ENCODE results near the gene LOXL1.
"Not testable (repeated sequence)": the region's sequence is repeated elsewhere in the genome, so short reads cannot be mapped to it uniquely, and the experiment has no call there.

Gene LOXL1

GRCh38 chr15:73930790-73931281 is 4.6 kb downstream of the LOXL1 start:
- Mint-ChIP-seq H3K27me3 (no peaks in the 10 kb centered on the region), H3K36me3 (ENCODE audit: insufficient read depth) (no peaks in the 10 kb centered on the region), H3K4me3 (no peak overlapping the region), H3K4me1 (peaks cover 14% of the 10 kb centered on the region), H3K9me3 (no peaks in the 10 kb centered on the region), H3K27ac (ENCODE audit: low read depth) (no peak overlapping the region)
- no peak for DNase-seq (ENCODE audit: low spot score in 2 of 2)
- ATAC-seq (replicated peaks; ENCODE audit: extremely low read depth, poor library complexity, severe bottlenecking): no peak

GRCh38 chr15:73931441-73931840 is 5.2 kb downstream of the LOXL1 start:
- DNase-seq (ENCODE audit: low spot score in 2 of 2): no peak

GRCh38 chr15:73932381-73933191 is 6.3 kb downstream of the LOXL1 start:
- H3K36me3 Mint-ChIP-seq (ENCODE audit: insufficient read depth): no peaks in the 10 kb centered on the region
- peaks cover 12% of the 10 kb centered on the region for H3K4me1 Mint-ChIP-seq
- H3K27me3 Mint-ChIP-seq: no peaks in the 10 kb centered on the region
- DNase-seq (ENCODE audit: low spot score in 2 of 2) (no peak), ATAC-seq (replicated peaks; ENCODE audit: extremely low read depth, poor library complexity, severe bottlenecking) (no peak)
- H3K9me3 Mint-ChIP-seq: no peaks in the 10 kb centered on the region
- H3K4me3 Mint-ChIP-seq: no peak overlapping the region
- H3K27ac Mint-ChIP-seq (ENCODE audit: low read depth): no peak overlapping the region

More at GRCh38 chr15:73931441-73931840, 5.2 kb downstream of the LOXL1 start:
- no peaks in the 10 kb centered on the region for H3K9me3 Mint-ChIP-seq
- no peaks in the 10 kb centered on the region for H3K27me3 Mint-ChIP-seq
- no peak for ATAC-seq (replicated peaks; ENCODE audit: extremely low read depth, poor library complexity, severe bottlenecking)
- no peak overlapping the region for H3K4me3 Mint-ChIP-seq
- H3K36me3 Mint-ChIP-seq (ENCODE audit: insufficient read depth): no peaks in the 10 kb centered on the region
- H3K27ac Mint-ChIP-seq (ENCODE audit: low read depth): no peak overlapping the region
- peaks cover 12% of the 10 kb centered on the region for H3K4me1 Mint-ChIP-seq

- Mint-ChIP-seq H3K27me3 (no peaks in the 10 kb centered on the region), H3K4me1 (peaks cover under 1% of the 10 kb centered on the region), H3K4me3 (no peak overlapping the region), H3K36me3 (ENCODE audit: insufficient read depth) (no peaks in the 10 kb centered on the region), H3K9me3 (no peaks in the 10 kb centered on the region), H3K27ac (ENCODE audit: low read depth) (peak overlapping the region; percentile 1)
- DNase-seq (ENCODE audit: low spot score in 2 of 2) (no peak), ATAC-seq (replicated peaks; ENCODE audit: extremely low read depth, poor library complexity, severe bottlenecking) (no peak)
Observed at GRCh38 chr15:73934281-73934680, 8.0 kb downstream of the LOXL1 start.

DNA sequence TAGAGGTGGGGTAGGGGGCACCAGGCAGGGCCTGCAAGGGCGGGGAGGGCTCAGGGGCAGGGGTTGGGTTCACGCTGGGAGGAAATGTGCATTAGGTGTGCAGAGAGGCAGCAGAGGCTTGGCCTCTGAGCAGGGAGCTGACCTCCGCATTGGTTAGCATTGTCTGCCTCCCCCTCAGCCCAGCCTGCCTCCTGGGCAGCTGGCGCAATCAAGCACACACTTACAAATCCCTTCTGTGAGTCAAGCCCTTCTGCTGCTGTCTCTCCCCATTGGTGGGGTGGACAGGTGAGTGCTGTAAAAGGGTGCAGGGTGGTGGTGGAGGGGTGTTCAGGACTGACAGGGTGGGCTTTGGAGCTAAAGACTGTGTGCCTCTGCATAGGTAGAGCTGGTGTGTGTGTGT is 9.3 kb downstream of the LOXL1 start:
- Mint-ChIP-seq H3K27me3 (no peaks in the 10 kb centered on the region), H3K27ac (ENCODE audit: low read depth) (no peak overlapping the region), H3K4me1 (no peaks in the 10 kb centered on the region), H3K4me3 (no peak overlapping the region), H3K36me3 (ENCODE audit: insufficient read depth) (no peaks in the 10 kb centered on the region), H3K9me3 (no peaks in the 10 kb centered on the region)
- DNase-seq (ENCODE audit: low spot score in 2 of 2) (no peak), ATAC-seq (replicated peaks; ENCODE audit: extremely low read depth, poor library complexity, severe bottlenecking) (no peak)

DNA sequence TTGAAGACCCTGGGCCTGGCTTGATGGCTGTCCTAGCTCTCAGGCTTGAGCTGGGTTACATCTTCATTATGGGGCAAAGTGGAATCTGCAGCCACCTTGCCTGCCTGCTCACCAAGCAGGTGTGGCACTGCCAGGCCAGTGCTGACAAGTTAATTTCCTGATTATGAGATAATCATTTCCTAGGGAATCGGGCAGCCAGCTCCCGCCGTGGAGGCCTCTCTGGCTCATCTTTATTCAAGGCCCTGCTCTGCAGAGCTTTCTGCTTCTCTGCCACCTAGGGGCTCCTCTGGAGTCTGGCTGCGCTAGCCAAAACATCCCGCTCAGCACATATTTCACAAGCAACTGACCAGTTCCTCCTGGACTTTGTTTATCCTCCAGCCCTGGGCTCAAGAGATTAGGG is 9.9 kb downstream of the LOXL1 start:
- DNase-seq (ENCODE audit: low spot score in 2 of 2) (no peak), ATAC-seq (replicated peaks; ENCODE audit: extremely low read depth, poor library complexity, severe bottlenecking) (no peak)
- H3K27me3 Mint-ChIP-seq: no peaks in the 10 kb centered on the region
- H3K4me3 Mint-ChIP-seq: no peak overlapping the region
- H3K4me1 Mint-ChIP-seq: peaks cover under 1% of the 10 kb centered on the region
- H3K27ac Mint-ChIP-seq (ENCODE audit: low read depth): no peak overlapping the region
- no peaks in the 10 kb centered on the region for H3K36me3 Mint-ChIP-seq (ENCODE audit: insufficient read depth)
- no peaks in the 10 kb centered on the region for H3K9me3 Mint-ChIP-seq

DNA sequence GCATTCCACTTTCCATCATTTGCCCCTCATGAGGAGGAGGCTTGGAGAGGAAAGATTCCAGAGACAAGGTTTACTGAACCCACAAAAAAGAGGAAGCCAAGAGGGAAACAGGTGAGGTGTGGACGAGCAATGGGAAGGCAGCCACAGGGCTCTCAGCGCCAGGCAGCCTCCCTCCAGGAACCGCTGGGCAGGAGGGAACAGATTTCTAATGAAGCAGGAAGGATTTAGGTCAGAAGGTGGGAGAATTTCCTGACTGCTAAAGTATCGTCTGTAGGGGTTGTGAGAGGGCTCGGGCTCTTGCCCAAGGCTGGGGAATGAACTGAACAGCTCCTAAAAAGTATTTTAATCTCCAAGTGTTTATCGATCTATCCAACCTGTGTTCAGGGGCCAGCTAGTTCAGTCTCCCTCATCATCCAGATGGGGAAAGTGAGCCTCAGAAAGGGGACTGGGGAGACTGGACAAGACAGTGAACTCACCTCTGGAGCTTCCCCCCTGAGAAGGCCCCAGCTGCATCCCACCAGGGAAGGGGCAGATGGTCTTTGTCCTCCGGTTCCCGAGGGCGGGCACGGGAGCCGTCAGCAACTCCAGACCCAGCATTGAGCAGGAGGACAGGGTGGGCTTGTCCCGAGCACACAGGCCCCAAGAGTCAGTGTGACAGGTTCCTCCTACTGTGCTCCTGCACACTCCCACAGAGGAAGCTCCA is 10.5 kb downstream of the LOXL1 start:
- H3K4me1 Mint-ChIP-seq: peaks cover 6% of the 10 kb centered on the region
- DNase-seq (ENCODE audit: low spot score in 2 of 2) (no peak), ATAC-seq (replicated peaks; ENCODE audit: extremely low read depth, poor library complexity, severe bottlenecking) (no peak)
- H3K4me3 Mint-ChIP-seq: no peak overlapping the region
- H3K9me3 Mint-ChIP-seq: no peaks in the 10 kb centered on the region
- no peaks in the 10 kb centered on the region for H3K27me3 Mint-ChIP-seq
- no peak overlapping the region for H3K27ac Mint-ChIP-seq (ENCODE audit: low read depth)
- H3K36me3 Mint-ChIP-seq (ENCODE audit: insufficient read depth): peaks cover 2% of the 10 kb centered on the region

DNA sequence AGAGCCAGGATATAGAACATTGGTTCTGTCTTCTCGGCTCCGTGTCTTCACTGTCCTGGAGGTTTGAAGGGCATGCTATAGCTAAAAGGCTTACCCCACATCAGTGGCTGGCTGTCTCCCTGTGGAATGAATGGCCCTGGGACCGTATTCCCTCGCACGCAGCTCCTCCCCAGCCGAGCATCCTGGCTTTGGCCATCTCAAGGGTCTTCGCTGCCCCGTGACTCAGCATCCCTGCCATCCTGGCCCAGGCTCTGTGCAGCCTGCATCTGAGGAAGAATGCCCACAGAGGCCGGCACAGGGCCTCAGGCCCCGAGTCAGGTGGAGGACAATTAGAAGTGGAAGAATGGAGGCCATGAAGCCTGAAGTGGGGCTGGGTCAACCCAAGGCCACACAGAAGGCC is 11.0 kb downstream of the LOXL1 start:
- peaks cover 12% of the 10 kb centered on the region for H3K4me1 Mint-ChIP-seq
- no peak overlapping the region for H3K4me3 Mint-ChIP-seq
- H3K36me3 Mint-ChIP-seq (ENCODE audit: insufficient read depth): peaks cover 2% of the 10 kb centered on the region
- no peaks in the 10 kb centered on the region for H3K27me3 Mint-ChIP-seq
- no peak for DNase-seq (ENCODE audit: low spot score in 2 of 2)
- no peak for ATAC-seq (replicated peaks; ENCODE audit: extremely low read depth, poor library complexity, severe bottlenecking)
- no peaks in the 10 kb centered on the region for H3K9me3 Mint-ChIP-seq
- H3K27ac Mint-ChIP-seq (ENCODE audit: low read depth): no peak overlapping the region

DNA sequence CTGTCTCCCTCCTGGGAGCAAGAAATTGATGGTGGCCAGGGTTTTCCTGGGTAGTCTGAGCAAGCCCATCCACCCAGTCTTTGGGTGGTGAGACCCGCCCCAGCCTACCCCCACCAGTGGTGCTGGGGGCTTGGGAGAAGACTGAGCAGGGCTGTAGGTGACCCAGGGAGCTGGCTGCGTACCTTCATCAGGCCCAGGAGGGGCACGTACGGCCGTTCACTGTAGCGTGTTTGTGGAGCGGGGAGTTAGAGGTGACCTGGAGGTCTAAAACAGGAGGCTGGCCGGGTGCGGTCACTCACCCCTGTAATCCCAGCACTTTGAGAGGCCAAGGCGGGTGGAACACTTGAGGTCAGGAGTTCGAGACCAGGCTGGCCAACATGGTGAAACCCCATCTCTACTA is 11.5 kb downstream of the LOXL1 start:
- peaks cover 16% of the 10 kb centered on the region for H3K4me1 Mint-ChIP-seq
- no peak overlapping the region for H3K4me3 Mint-ChIP-seq
- ATAC-seq (replicated peaks; ENCODE audit: extremely low read depth, poor library complexity, severe bottlenecking) (no peak), DNase-seq (ENCODE audit: low spot score in 2 of 2) (no peak)
- peaks cover 2% of the 10 kb centered on the region for H3K36me3 Mint-ChIP-seq (ENCODE audit: insufficient read depth)
- no peaks in the 10 kb centered on the region for H3K27me3 Mint-ChIP-seq
- no peaks in the 10 kb centered on the region for H3K9me3 Mint-ChIP-seq
- no peak overlapping the region for H3K27ac Mint-ChIP-seq (ENCODE audit: low read depth)

GRCh38 chr15:73938516-73938915 is 12.3 kb downstream of the LOXL1 start:
- H3K9me3 Mint-ChIP-seq; ATAC-seq (replicated peaks; ENCODE audit: extremely low read depth, poor library complexity, severe bottlenecking); DNase-seq (ENCODE audit: low spot score in 2 of 2); H3K4me3 Mint-ChIP-seq; H3K27me3 Mint-ChIP-seq; H3K36me3 Mint-ChIP-seq (ENCODE audit: insufficient read depth); H3K27ac Mint-ChIP-seq (ENCODE audit: low read depth): not testable (repeated sequence)
- peaks cover 18% of the 10 kb centered on the region for H3K4me1 Mint-ChIP-seq

- Mint-ChIP-seq H3K4me1 (peaks cover 18% of the 10 kb centered on the region), H3K36me3 (ENCODE audit: insufficient read depth) (peaks cover 2% of the 10 kb centered on the region), H3K27ac (ENCODE audit: low read depth) (peak overlapping the region; percentile 32), H3K9me3 (no peaks in the 10 kb centered on the region), H3K4me3 (no peak overlapping the region), H3K27me3 (no peaks in the 10 kb centered on the region)
- ATAC-seq (replicated peaks; ENCODE audit: extremely low read depth, poor library complexity, severe bottlenecking) (no peak), DNase-seq (ENCODE audit: low spot score in 2 of 2) (no peak)
Observed at GRCh38 chr15:73939138-73939537, 12.9 kb downstream of the LOXL1 start.

DNA sequence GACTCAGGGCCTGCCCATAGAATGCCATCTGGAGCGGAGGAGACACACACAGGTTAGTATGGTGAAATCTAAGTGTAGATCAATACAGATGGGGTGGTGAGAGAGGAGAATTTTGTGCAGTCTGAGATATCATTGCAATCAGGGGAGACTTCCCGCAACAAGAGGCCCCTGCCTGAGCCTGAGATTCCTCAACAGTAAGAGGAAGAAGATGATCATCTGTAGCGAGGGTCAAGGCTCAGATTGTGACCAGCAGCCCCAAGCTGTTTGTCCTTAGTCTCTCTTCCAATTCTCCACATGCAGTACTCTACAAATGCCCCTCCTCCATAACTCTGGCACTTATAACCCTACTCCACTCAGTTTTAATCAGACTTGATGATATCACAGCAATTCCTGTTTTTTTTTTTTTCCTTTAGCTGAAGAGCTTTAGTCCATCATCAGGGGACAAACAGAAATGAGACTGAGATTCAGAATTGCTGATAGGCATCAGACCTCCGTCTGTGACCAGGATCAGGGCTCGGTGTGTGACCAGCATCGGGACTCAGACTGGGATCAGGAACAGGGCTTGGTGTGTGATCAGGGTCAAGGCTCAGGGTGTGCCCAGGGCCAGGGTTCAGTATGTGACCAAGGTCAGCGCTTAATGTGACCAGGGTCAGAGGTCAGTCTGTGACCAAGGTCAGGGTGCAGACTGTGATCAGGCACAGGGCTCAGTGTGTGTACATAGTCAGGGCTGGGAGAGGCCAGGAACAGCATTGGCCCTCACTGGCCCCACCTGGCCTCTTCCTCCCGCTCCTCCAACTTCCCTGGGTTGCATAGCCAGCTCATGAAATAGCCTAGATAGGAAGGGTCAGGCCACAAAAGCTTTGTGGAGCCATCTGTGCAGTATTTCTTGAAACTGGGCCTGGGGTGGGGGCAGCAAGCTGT is 14.1 kb downstream of the LOXL1 start:
- Mint-ChIP-seq H3K27ac (ENCODE audit: low read depth) (peak overlapping the region; percentile 16), H3K4me3 (no peak overlapping the region), H3K9me3 (no peaks in the 10 kb centered on the region), H3K36me3 (ENCODE audit: insufficient read depth) (peaks cover 2% of the 10 kb centered on the region), H3K27me3 (no peaks in the 10 kb centered on the region), H3K4me1 (peaks cover 18% of the 10 kb centered on the region)
- DNase-seq (ENCODE audit: low spot score in 2 of 2) (no peak), ATAC-seq (replicated peaks; ENCODE audit: extremely low read depth, poor library complexity, severe bottlenecking) (no peak)

Data from central memory CD8-positive, alpha-beta T cell (primary cell).